Esophagus squamous epithelium (tissue), 4 donors: ENCODE data around the gene VANGL2.

Experiments
- CTCF ChIP-seq, 6 experiments: fragments of 450-650 bp in 4 of 6; fragments of 200-600 bp in 2 of 6; sonication (generic) in 2 of 6; IDR thresholded peaks; one replicate each; pipeline ENCODE4 v1.5.1; 2016 to 2019; ENCODE audit warnings: antibody characterized with exemption in 6 of 6, mild to moderate bottlenecking in 4 of 6, moderate library complexity in 4 of 6
- POLR2A ChIP-seq, 4 donors: fragments of 450-650 bp; IDR thresholded peaks; one replicate each; pipeline ENCODE4 v1.6.1; 2017; ENCODE audit warnings: antibody characterized with exemption in 4 of 4, mild to moderate bottlenecking in 4 of 4, moderate library complexity in 3 of 4

GRCh38 chr1:160371346-160371631 lies 29.1 kb upstream of the VANGL2 start:
- no peak for TF ChIP-seq POLR2A (IDR thresholded peaks at IDR 0.05)
- TF ChIP-seq CTCF (IDR thresholded peaks at IDR 0.05) = no peak
